Activated T-cell treated with anti-CD3 and anti-CD28 coated beads, Interleukin-2, amount 50 U/mL, for 72 hours (primary cell): ENCODE data around the gene LRMDA. TPM values are rescaled to one million over a fixed set of nuclear protein-coding genes. Genes with fewer than 3 reads are reported as not detected.
"Not testable (repeated sequence)": the region's sequence is repeated elsewhere in the genome, so short reads cannot be mapped to it uniquely, and the experiment has no call there.

Experiments
- ATAC-seq, 2 donors: fragments of 150-1000 bp; cut with Tn5 transposase; replicated peaks in 1 of 2; 2 replicates each; pipeline ENCODE4 v1.10.0; 2021; ENCODE audit warnings: moderate library complexity in 2 of 2, mild to moderate bottlenecking in 1 of 2
- DNase-seq, 2 donors: peaks; one replicate each; pipeline ENCODE4 v3.0.0; 2021 to 2022; ENCODE audit warnings: mixed read lengths in 1 of 2
- H3K27ac Mint-ChIP-seq: one replicate; pipeline ENCODE4 v1.8.0; 2022; ENCODE audit warnings: mild to moderate bottlenecking, moderate library complexity, mixed read lengths
- H3K27me3 Mint-ChIP-seq: one replicate; pipeline ENCODE4 v1.8.0; 2022; ENCODE audit warnings: low read depth, mixed read lengths
- H3K36me3 Mint-ChIP-seq, 2 donors: one replicate each; pipeline ENCODE4 v1.8.0; 2022; ENCODE audit warnings: mixed read lengths in 2 of 2, mild to moderate bottlenecking in 1 of 2; ENCODE audit not compliant: insufficient read depth in 2 of 2
- H3K4me1 Mint-ChIP-seq: one replicate; pipeline ENCODE4 v1.8.0; 2022; ENCODE audit warnings: low read depth, mixed read lengths
- H3K4me3 Mint-ChIP-seq, 2 donors: one replicate each; pipeline ENCODE4 v1.8.0; 2022; ENCODE audit warnings: mild to moderate bottlenecking in 2 of 2, mixed read lengths in 2 of 2, moderate library complexity in 2 of 2
- H3K9me3 Mint-ChIP-seq, 2 donors: one replicate each; pipeline ENCODE4 v1.8.0; 2022; ENCODE audit warnings: mixed read lengths in 2 of 2
- total RNA-seq, 2 donors: library from RNA; stranded (reverse); gene quantifications; one replicate each; pipeline ENCODE4 v1.2.3, GENCODE V29; 2022

The LRMDA gene
- total RNA-seq, 2 donors from 2014 or later = not detected

GRCh38 chr10:76124280-76124679 is 692.9 kb downstream of the LRMDA start:
- peaks cover 3% of the 10 kb centered on the region in 2 donors for H3K9me3 Mint-ChIP-seq
- no peaks in the 10 kb centered on the region for H3K27me3 Mint-ChIP-seq
- no peaks in the 10 kb centered on the region for H3K4me1 Mint-ChIP-seq
- no peaks in the 10 kb centered on the region for H3K36me3 Mint-ChIP-seq
- no peak overlapping the region for H3K27ac Mint-ChIP-seq
- ATAC-seq (no peak), DNase-seq (no peak)
- no peak overlapping the region for H3K4me3 Mint-ChIP-seq

- no peaks in the 10 kb centered on the region for H3K36me3 Mint-ChIP-seq
- H3K9me3 Mint-ChIP-seq = peaks cover under 1 to 3% of the 10 kb centered on the region in 2 donors
- DNase-seq (no peak), ATAC-seq (no peak)
- H3K27ac Mint-ChIP-seq = no peak overlapping the region
- no peaks in the 10 kb centered on the region for H3K27me3 Mint-ChIP-seq
- H3K4me3 Mint-ChIP-seq = no peak overlapping the region
- no peaks in the 10 kb centered on the region for H3K4me1 Mint-ChIP-seq
These were observed 694.5 kb downstream of the LRMDA start for GRCh38 chr10:76125900-76126299.

GRCh38 chr10:76126607-76127527 is 695.4 kb downstream of the LRMDA start:
- DNase-seq = no peak
- Mint-ChIP-seq H3K27ac (no peak overlapping the region), H3K4me3 (no peak overlapping the region), H3K9me3 (peaks cover 0 to 3% of the 10 kb centered on the region in 2 donors), H3K4me1 (no peaks in the 10 kb centered on the region), H3K36me3 (no peaks in the 10 kb centered on the region), H3K27me3 (no peaks in the 10 kb centered on the region)
- ATAC-seq = no peak

- H3K27ac Mint-ChIP-seq = no peak overlapping the region
- no peak for ATAC-seq
These were observed 696.7 kb downstream of the LRMDA start for GRCh38 chr10:76127984-76128589.

GRCh38 chr10:76129213-76129612 is 697.8 kb downstream of the LRMDA start:
- H3K4me3 Mint-ChIP-seq = no peak overlapping the region
- H3K27ac Mint-ChIP-seq = no peak overlapping the region
- peaks cover 0 to 3% of the 10 kb centered on the region in 2 donors for H3K9me3 Mint-ChIP-seq
- DNase-seq = no peak
- H3K4me1 Mint-ChIP-seq = no peaks in the 10 kb centered on the region
- H3K36me3 Mint-ChIP-seq = no peaks in the 10 kb centered on the region
- ATAC-seq = no peak
- no peaks in the 10 kb centered on the region for H3K27me3 Mint-ChIP-seq

More at GRCh38 chr10:76127984-76128589, 696.7 kb downstream of the LRMDA start:
- DNase-seq = no peak
- Mint-ChIP-seq H3K9me3 (peaks cover 0 to 3% of the 10 kb centered on the region in 2 donors), H3K27me3 (no peaks in the 10 kb centered on the region), H3K4me3 (no peak overlapping the region), H3K4me1 (no peaks in the 10 kb centered on the region), H3K36me3 (no peaks in the 10 kb centered on the region)

- Mint-ChIP-seq H3K4me1 (no peaks in the 10 kb centered on the region), H3K36me3 (no peaks in the 10 kb centered on the region), H3K27me3 (no peaks in the 10 kb centered on the region), H3K4me3 (no peak overlapping the region), H3K9me3 (peaks cover 0 to 3% of the 10 kb centered on the region in 2 donors), H3K27ac (no peak overlapping the region)
- ATAC-seq (no peak), DNase-seq (no peak)
These were observed 699.5 kb downstream of the LRMDA start for GRCh38 chr10:76130892-76131291.

GRCh38 chr10:76133597-76134255 is 702.3 kb downstream of the LRMDA start:
- no peak for ATAC-seq

GRCh38 chr10:76136961-76137360 is 705.5 kb downstream of the LRMDA start:
- DNase-seq (no peak), ATAC-seq (no peak)
- Mint-ChIP-seq H3K4me1 (no peaks in the 10 kb centered on the region), H3K27ac (no peak overlapping the region), H3K9me3 (peaks cover 0 to 2% of the 10 kb centered on the region in 2 donors), H3K36me3 (no peaks in the 10 kb centered on the region), H3K4me3 (no peak overlapping the region), H3K27me3 (no peaks in the 10 kb centered on the region)

More at GRCh38 chr10:76133597-76134255, 702.3 kb downstream of the LRMDA start:
- Mint-ChIP-seq H3K4me1 (no peaks in the 10 kb centered on the region), H3K27ac (no peak overlapping the region), H3K4me3 (no peak overlapping the region), H3K9me3 (peaks cover 0 to 2% of the 10 kb centered on the region in 2 donors), H3K27me3 (no peaks in the 10 kb centered on the region), H3K36me3 (no peaks in the 10 kb centered on the region)
- DNase-seq = no peak

GRCh38 chr10:76138286-76138685 is 706.9 kb downstream of the LRMDA start:
- no peak overlapping the region for H3K27ac Mint-ChIP-seq
- no peaks in the 10 kb centered on the region for H3K27me3 Mint-ChIP-seq

GRCh38 chr10:76138906-76139305 is 707.5 kb downstream of the LRMDA start:
- no peak for ATAC-seq
- H3K9me3 Mint-ChIP-seq = peaks cover 0 to 2% of the 10 kb centered on the region in 2 donors
- H3K27ac Mint-ChIP-seq = no peak overlapping the region
- H3K27me3 Mint-ChIP-seq = no peaks in the 10 kb centered on the region
- no peak for DNase-seq
- no peaks in the 10 kb centered on the region for H3K36me3 Mint-ChIP-seq
- H3K4me3 Mint-ChIP-seq = no peak overlapping the region
- H3K4me1 Mint-ChIP-seq = no peaks in the 10 kb centered on the region

More at GRCh38 chr10:76138286-76138685, 706.9 kb downstream of the LRMDA start:
- no peaks in the 10 kb centered on the region for H3K4me1 Mint-ChIP-seq
- no peaks in the 10 kb centered on the region for H3K36me3 Mint-ChIP-seq
- DNase-seq = no peak
- H3K9me3 Mint-ChIP-seq = peaks cover 0 to 2% of the 10 kb centered on the region in 2 donors
- H3K4me3 Mint-ChIP-seq = no peak overlapping the region
- no peak for ATAC-seq

GRCh38 chr10:76139431-76139830 is 708.0 kb downstream of the LRMDA start:
- Mint-ChIP-seq H3K9me3 (peaks cover 0 to 2% of the 10 kb centered on the region in 2 donors), H3K36me3 (no peaks in the 10 kb centered on the region), H3K27me3 (no peaks in the 10 kb centered on the region), H3K4me1 (no peaks in the 10 kb centered on the region), H3K27ac (no peak overlapping the region), H3K4me3 (peak overlapping the region in 1 of 2 donors; percentile 33)
- DNase-seq = no peak
- ATAC-seq = peak in 1 of 2 donors; percentile 60

- ATAC-seq (no peak), DNase-seq (no peak)
- H3K27me3 Mint-ChIP-seq = no peaks in the 10 kb centered on the region
- peaks cover 2 to 3% of the 10 kb centered on the region in 2 donors for H3K9me3 Mint-ChIP-seq
- no peaks in the 10 kb centered on the region for H3K4me1 Mint-ChIP-seq
- no peak overlapping the region for H3K4me3 Mint-ChIP-seq
- no peak overlapping the region for H3K27ac Mint-ChIP-seq
- no peaks in the 10 kb centered on the region for H3K36me3 Mint-ChIP-seq
These were observed 710.0 kb downstream of the LRMDA start for GRCh38 chr10:76141376-76141775.

- H3K27me3 Mint-ChIP-seq, H3K4me1 Mint-ChIP-seq, H3K9me3 Mint-ChIP-seq, ATAC-seq, H3K4me3 Mint-ChIP-seq, DNase-seq, H3K36me3 Mint-ChIP-seq, H3K27ac Mint-ChIP-seq: not testable (repeated sequence)
These were observed 716.8 kb downstream of the LRMDA start for GRCh38 chr10:76148217-76148616.
